Keratinocyte (primary cell): ENCODE measurements around the gene XPA.

ENCODE experiments used
- EZH2 ChIP-seq: IDR thresholded peaks from one replicate; pipeline ENCODE4 v1.6.1; 2012; ENCODE audit warnings: inconsistent platforms, mild to moderate bottlenecking, low read length, moderate library complexity
- TF ChIP-seq, protein P1 (sequence below), 3 experiments: IDR thresholded peaks in 1 of 3; conservative IDR thresholded peaks in 1 of 3; optimal IDR thresholded peaks in 1 of 3; 2 replicates in 2 of 3; 3 replicates in 1 of 3; pipeline versions ENCODE3 to v1.5.1; 2011; ENCODE audit warnings: low read length in 3 of 3, mild to moderate bottlenecking in 3 of 3, moderate library complexity in 2 of 3, control low read depth in 1 of 3, inconsistent platforms in 1 of 3; ENCODE audit not compliant: insufficient read depth in 2 of 3; ENCODE audit errors: extremely low read depth in 1 of 3

DNA sequence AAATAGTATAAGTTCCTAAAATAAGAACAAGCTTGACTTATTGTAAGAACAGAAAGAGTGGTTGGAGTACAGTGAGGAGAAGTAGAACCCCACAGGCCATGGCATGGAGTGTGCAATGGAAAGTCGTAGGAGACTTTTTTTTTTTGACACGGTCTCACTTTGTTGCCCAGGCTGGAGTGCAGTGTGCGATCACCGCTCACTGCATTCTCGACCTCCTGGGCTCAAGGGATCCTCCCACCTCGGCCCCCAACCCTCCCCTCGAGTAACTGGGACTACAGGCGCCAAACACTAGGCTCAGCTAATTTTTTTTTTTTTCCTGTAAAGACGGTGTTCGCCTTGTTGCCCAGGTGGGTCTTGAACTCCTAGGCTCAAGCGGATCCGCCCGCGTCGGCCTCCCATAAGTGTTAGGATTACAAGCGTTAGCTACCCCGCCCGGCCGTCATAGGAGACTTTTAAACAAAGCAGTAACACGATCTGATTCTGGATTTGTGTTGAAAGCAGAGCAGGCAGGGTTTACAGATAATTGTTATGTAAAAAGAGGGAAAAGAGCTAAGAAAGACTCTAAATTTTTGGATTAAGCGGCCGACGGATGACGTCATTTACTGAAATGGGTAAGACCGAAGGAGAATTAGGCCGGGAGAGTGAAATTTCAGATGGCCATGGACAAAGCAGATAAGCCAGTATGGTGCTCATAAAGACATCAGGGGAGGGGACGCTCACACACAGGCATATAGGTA, 64.7 kb downstream of the XPA start:
- TF ChIP-seq, protein P1, sequence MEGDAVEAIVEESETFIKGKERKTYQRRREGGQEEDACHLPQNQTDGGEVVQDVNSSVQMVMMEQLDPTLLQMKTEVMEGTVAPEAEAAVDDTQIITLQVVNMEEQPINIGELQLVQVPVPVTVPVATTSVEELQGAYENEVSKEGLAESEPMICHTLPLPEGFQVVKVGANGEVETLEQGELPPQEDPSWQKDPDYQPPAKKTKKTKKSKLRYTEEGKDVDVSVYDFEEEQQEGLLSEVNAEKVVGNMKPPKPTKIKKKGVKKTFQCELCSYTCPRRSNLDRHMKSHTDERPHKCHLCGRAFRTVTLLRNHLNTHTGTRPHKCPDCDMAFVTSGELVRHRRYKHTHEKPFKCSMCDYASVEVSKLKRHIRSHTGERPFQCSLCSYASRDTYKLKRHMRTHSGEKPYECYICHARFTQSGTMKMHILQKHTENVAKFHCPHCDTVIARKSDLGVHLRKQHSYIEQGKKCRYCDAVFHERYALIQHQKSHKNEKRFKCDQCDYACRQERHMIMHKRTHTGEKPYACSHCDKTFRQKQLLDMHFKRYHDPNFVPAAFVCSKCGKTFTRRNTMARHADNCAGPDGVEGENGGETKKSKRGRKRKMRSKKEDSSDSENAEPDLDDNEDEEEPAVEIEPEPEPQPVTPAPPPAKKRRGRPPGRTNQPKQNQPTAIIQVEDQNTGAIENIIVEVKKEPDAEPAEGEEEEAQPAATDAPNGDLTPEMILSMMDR (optimal IDR thresholded peaks at IDR 0.05 in 1 of 3, IDR thresholded peaks at IDR 0.05 in 1 of 3, conservative IDR thresholded peaks at IDR 0.05 in 1 of 3; ENCODE audit: extremely low read depth in 1 of 3, insufficient read depth in 2 of 3, low read length in 3 of 3) = no peak
- no peak for TF ChIP-seq EZH2
